HG02588 (cell line): ENCODE results near the gene NISCH.

Experiments used
- ATAC-seq: cut with Tn5 transposase; IDR thresholded peaks from one replicate; pipeline ENCODE4 v1.9.1; 2021; ENCODE audit warnings: mild to moderate bottlenecking, moderate library complexity; ENCODE audit not compliant: unreplicated experiment

The NISCH gene

DNA sequence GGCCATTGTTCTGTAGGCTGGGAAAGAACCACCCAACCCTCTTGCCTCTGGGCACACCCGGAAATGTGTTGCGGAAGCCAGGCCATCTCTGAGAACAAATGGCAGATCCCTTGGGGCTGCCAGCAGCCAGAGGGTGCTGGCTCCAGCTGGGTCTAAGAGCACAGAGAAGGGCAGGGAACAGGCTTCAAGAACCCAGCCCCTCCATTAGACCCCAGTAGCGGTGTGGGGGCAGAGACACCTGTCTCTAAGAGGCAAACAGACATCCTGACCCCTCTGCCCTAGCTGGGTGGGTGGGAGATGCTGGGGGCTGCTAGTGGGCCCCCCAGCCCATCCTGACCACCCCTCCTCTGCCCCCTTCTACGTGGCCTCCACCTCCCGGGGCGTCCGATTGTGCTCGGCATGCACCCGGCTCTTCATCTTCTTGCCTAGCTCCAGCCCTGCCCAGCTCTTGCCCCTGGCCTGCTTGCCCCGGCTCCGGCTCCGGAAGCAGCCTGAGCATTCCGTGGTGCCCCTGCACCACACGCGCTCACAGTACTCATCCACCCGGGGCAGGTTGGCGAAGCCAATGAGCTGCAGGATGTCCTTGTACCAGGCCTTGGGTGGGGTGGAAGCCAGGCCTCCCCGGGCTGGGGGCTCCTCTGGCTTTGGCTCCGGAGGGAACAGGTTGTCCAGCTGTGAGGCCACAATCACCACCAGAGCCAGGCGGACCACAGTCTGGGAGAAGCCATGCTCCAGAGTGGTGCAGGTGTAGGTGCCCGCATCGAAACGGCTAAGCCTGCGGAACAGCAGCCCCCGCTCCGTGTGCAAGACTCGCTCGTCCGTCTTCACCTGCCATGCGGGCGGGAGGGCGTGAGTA is 19.9 kb upstream of the NISCH start:
- no peak for ATAC-seq

DNA sequence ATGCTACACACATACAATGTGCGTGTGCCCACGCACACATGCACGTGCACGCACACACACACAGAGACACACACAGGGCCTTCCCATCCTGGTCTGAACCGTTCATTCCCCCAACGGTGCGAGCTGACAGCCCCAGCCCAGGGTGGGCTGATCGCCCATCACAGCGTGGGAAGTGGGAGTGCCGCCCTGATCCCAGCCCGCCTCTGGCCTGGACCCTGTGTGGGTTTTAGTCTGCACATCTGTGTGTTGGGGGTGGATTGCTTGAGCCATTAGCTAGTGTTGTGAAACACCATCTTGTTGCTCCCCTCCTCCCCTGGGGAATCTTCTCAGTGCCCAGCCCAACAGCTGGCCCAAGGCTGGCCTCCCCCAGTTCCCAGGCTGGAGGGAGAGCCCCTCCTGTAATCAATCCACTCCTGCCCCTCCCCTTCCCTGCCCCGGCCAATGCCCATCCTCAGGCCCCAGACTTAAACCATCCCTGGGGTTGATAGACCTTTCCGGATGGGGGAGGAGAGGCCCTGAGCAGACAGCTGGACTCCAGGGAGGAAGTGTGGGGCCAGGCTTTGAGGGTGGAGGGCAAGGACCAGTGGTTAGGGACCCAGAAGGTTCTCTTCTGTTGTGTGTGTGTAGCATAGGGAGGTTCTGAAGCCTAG is 18.8 kb upstream of the NISCH start:
- no peak for ATAC-seq

DNA sequence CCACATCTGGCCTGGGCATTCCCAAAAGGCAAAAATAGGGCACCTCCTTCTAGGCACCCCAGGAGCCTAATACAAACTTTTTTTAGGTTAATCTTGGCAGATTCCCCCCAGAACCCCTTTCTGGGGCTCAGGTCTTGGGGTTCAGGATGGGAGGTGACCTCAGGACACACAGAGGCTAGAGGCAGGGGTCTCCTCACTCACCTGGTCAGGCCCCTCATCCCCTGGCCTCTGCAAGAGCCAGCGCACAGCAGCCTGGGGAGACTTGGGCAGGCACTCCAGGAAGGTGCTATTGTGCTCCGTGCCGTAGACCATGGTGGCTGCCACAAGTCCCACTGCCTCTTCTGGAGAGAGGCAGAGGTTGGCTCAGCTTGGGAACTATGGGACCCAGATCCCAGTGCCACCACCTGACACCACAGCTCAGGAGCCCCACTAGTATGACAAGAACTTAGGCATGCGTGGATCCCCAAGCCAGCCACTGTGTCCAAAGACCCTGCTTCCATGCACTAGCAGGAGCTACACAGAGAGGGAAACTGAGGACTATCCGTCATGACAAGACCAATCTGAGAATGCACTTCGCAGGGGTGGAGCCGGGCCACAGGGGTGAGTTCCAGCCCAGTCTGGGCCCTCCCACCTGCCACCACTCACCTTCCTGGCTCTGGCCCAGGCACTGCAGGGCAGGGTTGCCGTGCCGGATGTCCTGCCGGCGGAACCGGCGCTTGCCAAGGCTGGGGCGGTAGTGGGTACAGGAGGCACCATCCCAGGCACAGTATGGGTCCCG is 17.9 kb upstream of the NISCH start:
- no peak for ATAC-seq

DNA sequence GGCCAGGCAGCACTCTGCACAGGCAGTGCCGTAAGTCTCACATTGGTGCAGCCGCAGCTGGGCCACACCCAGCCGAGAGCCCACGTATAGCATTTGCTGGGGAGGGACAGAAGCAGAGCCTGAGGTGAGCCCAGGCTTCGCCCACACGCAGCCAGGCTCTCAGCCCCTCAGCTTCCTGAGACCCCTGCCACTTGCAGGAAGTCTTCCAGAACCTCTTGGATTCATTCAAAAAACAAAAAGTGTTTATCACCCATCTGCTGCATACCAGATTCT is 17.4 kb upstream of the NISCH start:
- ATAC-seq, result no peak

DNA sequence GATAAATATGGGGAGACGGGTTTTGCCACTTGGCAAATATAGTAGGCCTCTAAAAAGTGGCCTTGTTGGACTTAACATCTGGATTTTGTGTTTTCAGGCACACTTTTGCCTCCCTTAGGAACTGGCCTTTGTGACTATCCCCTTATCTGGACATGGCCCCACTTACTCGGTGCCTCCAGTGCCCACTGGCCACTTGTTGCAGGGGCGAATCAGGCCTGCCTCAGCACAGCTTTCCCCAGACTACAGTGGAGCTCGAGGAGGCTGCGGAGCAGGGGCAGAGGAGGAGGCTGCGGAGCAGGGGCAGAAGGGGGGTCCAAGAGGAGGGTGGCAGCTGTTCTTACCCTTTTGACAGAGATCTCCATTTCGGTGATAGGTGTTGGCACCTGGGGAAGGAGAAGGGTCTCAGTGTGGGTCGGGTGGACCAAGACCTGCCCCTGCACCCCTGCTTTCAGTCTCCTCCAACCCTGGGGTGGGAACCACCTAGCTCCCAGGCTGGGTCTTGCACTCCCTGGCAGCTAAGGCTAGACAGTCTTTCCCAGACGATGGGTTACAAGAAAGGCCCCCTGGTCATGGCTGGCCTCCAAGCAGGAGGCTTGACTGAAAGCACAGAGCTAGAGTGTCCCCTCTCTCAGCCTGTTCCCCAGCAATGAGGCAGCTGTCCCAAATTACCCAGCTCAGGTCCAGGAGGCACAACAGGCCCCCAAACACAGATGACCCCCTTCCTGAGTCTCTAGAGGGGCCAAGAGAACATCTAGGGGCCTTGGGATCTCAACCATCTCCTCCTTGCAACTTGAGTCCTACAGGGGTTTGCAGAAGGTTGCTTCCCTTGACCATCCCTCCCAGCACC is 16.6 kb upstream of the NISCH start:
- no peak for ATAC-seq

DNA sequence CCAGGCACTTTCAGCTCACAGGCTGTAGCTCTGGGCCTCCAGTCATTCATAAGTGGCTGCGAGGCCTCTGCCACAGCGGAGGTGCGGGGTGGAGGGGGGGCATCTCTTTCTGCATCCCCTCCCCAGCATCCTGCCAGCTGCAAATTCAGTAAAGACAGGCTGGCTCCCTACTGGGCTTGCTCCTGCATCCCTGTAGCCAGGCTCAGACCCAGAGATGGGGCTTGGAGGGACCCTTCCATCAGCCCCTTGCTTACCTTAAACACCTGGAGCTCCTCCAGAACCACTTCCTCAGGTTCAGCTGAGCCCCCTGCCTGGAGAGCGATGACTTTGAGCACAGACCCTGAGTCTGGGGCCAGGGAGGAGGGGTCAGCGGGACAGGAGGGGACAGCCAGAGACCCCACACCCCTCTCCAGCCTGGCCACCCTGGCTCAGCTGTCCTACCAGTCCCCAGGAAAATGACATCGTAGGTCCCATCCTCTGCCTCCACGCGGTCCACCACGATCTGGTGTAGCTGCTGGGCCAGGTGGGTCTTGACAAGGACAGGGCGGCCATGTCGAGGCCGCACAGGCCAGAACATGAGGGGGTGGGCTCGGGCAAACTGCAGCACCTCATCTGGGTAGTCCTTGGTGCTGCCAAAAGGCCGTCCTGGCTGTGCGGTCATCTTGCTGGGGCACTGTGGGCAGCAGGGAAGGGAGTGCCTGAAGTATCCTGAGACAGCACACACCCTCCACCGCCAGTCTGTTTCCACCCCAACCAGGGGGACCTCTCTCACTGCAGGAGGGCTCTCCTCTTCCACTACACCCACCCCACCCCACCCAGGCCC is 15.8 kb upstream of the NISCH start:
- no peak for ATAC-seq

DNA sequence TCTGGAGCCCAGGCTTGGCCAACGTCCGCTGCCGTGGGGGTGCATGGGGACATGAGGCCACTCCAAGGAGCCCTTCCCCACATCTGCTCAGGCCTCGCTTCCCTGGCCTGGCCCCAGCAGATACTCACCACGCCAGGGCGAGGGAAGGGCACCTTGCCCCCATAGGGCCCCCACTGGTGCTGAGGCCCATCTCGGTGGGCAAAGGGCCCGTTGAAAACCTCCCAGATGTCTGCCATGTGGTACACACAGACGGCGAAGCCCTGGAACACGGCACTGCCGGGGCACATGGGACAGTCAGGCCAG is 15.2 kb upstream of the NISCH start:
- ATAC-seq, result no peak

DNA sequence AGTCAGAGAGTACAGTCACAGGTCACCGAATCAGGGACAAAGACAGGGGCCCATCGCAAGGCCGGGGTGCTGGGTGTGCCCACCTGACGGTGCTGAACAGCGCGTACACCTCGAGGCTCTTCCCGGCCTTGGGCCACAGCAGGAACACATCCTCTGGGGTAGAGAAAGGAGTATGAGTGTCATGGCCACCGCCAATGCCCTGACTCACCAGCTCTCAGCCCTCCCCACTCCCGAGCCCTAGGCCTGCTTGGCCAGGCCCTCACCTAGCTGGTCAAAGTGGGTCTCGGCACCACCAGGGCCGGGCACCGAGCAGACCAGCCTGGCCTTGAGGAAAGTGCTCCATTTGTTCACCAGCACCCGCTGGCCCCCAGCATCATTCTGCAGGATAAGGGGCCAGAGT is 14.7 kb upstream of the NISCH start:
- no peak for ATAC-seq

DNA sequence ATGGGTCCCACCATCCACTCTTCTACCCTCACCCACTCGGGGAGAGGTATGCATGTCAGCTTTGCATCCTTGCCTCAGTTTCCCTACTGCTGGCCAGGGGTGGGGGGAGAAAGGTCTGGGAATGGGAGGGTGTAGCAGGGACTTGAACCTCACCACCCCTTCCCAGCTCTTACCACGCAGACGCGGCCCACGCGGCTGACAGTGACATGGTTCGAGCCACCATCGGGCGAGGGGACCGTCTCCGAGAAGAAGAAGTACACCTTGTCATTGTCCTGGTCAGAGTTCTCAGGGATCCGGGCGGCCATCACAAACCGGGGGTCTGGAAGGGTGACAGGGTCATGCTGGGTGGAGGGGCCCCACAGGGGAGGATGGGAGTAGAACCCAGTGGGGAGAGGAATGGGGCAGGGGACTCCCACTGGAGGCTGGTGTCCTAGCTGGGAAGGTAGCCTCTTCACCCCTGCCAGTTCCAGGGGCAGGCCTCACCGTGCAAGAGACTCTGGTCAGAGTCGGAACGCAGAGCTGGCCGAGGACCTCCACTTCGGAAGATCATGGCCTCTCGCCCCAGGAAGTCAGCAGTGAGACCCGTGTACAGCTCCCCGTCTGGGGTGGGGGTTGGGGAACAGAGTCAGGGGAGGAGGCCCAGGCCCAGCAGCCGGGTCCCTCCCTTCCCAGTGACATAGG is 14.2 kb upstream of the NISCH start:
- ATAC-seq, result no peak

DNA sequence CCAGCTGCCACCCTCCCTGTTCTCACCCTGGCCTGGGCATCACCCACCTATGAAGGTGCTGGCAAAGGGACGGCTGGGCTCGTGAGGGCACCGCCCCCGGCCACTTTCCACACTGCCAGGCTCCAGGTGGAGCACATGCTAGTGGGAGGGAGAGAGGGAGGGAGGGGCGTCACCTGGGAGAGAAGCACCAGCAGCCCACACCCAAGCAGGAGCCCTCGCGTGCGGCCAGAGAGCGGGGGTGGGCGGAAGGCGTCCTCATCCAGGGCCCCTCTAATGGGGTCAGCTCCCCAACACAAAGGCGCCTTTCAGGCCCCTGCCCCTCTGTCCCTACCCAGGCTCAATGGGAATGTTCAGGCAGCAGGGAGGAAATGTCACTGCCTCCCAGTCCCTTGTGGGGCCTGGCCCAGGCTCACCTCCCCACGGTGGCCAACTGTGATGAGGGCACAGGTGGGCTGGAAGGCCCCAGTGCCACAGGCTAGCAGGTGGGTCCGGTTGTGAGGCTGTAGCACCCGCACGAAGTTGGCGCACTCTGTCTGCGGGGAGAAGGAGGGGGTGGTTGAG is 13.6 kb upstream of the NISCH start:
- ATAC-seq, result no peak

DNA sequence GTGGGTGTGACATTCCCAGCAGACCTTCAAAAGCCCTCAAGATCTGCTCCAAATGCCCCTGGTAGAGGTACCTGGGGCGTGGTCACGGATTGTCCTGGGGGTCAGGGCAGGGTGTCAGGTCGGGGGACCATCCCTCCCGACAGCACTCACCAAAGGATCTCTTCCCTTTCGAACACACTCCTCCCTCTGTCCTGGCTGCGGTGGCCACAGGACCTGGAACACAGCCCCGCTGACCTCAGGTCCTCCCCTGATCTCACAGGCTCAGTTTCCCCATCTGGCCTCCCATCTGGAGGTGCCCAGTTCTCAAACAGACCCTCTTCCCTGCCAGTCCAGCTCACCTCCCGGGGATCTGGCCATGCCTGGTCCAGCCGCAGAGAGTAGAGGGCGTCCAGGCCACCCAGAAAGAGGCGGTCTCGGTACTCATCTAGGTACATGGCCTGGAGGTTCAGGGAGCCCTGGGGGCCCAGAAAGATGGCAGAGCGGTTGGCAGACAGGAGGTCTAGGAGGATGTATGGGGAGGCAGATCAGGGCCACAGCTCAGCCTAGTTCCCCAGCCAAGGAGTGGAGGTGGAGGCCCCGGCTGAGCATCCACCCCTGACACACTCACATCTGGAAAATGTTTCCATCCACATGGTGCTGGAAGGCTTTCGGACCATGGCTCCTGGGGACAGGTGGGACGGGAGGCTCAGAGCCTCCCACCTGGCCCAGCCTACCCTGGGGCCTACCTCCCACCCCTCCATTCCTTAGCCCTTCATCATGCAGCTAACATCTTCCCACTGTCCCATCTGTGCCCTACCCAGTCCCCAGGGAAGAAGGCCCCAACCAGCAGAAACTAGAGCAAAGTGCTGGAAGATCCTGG is 12.8 kb upstream of the NISCH start:
- ATAC-seq, result no peak

DNA sequence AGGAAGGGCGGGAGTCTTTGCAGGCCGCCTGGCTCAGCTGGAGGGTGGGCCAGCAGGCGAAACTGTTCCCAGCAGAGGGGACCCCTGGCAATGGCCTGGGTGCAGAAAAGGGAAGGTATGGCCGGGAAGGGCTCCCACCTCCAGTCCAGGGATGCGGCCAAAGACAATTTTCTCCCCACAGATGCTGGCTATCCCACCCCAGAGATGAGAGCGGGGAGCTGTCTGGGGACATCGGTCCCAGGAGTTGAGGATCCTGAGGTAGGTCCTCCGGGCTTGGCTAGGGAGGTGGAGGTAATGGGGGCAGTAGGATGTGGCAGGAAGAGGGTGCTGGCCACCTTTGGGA is 12.2 kb upstream of the NISCH start:
- ATAC-seq, result no peak

DNA sequence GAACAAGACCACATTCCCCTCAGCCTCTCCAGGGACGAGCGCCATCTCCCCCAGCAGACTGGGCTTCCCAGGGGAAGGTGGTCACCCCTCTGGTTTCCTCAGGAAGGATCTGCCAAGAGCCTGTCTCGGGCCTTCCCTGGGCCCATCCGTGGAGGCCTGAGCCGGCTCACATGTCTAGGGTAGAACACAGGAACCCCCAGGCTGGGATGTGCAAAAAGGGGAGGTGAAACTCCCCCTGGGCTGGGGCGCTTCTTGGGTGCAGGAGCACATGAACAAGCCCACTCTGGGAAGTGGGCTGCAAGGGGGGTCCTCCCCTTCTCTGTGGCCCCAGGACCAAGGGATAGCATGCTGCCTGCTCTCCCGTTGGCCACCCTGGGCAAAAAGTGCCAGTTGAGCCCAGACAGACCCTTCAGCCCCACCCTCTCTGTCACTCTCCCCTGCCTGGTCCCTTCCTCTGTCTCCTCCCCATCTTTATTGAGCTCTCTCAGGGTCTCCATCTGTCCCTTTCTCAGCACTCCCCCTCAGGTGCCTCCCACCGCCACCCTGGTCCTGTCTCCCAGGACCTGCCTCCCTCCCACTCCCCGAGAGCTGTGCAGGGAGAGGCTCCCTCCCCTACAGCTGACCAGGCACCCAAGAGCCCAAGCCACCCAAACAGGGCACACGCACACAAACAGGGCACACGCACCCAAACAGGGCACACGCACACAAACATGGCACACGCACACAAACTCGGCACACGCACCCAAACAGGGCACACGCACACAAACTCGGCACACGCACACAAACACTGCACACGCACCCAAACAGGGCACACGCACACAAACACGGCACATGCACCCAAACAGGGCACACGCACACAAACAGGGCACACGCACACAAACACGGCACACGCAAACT is 11.4 kb upstream of the NISCH start:
- no peak for ATAC-seq

DNA sequence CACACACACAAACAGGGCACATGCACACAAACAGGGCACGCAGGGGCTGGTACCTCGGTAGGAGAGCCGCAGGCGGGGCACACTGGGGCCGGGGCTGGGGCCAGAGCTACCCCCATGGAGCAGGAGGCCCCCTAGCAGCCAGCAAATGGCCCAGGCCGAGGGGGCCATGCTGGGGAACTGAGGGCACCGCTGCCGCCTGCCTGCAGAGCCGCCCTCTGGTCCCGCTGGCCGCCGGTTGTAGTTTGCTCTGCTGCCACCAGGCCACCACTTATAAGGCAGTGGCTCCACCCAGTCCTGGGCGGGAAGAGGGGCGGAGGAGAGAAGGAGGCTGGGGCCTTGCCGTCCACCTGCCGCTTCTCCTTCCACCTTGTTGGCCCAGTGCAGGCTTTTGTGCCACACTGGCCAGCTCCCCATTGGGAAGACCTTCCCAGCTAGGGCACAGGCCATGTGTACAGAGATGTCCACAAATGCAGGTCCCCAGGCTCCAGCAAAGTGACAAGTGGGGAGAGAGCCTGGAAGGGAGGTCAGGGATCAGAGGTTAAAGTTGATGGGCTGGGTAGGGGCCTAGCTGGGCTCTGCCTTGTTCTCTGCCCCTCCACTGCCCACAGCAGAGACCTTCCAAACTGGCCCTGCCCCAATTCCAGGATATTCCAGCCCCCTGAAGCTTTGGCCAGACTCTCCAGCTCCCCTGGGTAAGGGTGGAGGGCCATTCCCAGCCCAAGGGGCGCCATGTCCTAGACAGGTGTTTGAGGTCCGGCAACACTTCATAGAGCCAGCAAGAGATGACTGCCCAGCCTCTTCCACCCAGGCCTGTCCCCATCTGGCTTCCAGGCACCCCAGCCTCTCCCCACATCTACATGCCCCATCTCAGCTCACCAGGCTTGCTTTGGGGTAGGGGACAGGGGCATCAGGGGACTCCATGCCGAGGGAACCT is 10.3 kb upstream of the NISCH start, which contains the start of gene SEMA3G:
Gene SEMA3G (minus strand): TSS at position 244 of the 934 bp plus-strand sequence. CDS start 76 bp downstream, at position 168.
- peak; percentile 62 for ATAC-seq

DNA sequence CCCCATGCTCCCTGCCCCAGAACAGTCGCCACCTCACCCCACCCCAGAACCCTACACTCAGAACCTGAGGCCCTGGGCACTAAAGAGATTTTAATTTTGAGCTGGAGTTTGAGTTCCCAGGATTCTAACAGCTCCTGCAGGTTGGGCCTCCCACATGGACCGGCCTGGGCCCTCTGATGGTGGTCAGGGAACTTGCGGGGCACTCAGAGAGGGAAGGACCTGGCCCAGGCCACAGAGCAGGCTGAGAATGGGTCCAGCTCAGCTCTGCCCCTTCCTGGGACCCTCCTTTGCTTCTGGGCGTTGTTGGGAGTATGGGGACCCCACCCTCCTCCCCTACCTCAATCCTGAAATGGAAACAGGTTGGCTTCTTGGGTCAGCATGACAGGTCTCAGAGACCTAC is 9.4 kb upstream of the NISCH start:
- no peak for ATAC-seq
